ENCODE results near the gene CACNB4.
"Not testable (repeated sequence)": the region's sequence is repeated elsewhere in the genome, so short reads cannot be mapped to it uniquely, and the experiment has no call there.

CACNB4 gene

GRCh38 chr2:151891566-151892194 is 207.2 kb downstream of the CACNB4 start:
- no peak for FAIRE-seq

GRCh38 chr2:151887164-151887563 is 211.7 kb downstream of the CACNB4 start:
- FAIRE-seq, result no peak

GRCh38 chr2:151886241-151886640 is 212.6 kb downstream of the CACNB4 start:
- no peak for FAIRE-seq

- FAIRE-seq, result no peak
Observed at GRCh38 chr2:151882786-151883445, 215.9 kb downstream of the CACNB4 start.

GRCh38 chr2:151881342-151881741 is 217.5 kb downstream of the CACNB4 start:
- no peak for FAIRE-seq

- no peak for FAIRE-seq
Observed at GRCh38 chr2:151880586-151880985, 218.3 kb downstream of the CACNB4 start.

GRCh38 chr2:151878655-151879563 is 219.9 kb downstream of the CACNB4 start:
- FAIRE-seq, result no peak

GRCh38 chr2:151878204-151878603 is 220.6 kb downstream of the CACNB4 start:
- FAIRE-seq, result no peak

- FAIRE-seq, result not testable (repeated sequence)
Observed at GRCh38 chr2:151875631-151876030, 223.2 kb downstream of the CACNB4 start.

GRCh38 chr2:151872463-151872862 is 226.4 kb downstream of the CACNB4 start:
- FAIRE-seq, result no peak

GRCh38 chr2:151869291-151869690 is 229.6 kb downstream of the CACNB4 start:
- FAIRE-seq, result no peak

- FAIRE-seq, result no peak
Observed at GRCh38 chr2:151862700-151863099, 236.1 kb downstream of the CACNB4 start.

- no peak for FAIRE-seq
Observed at GRCh38 chr2:151861174-151861573, 237.7 kb downstream of the CACNB4 start.

GRCh38 chr2:151860613-151861146 is 238.2 kb downstream of the CACNB4 start:
- no peak for FAIRE-seq

- no peak for FAIRE-seq
Observed at GRCh38 chr2:151860210-151860609, 238.6 kb downstream of the CACNB4 start.

GRCh38 chr2:151857650-151858049 is 241.2 kb downstream of the CACNB4 start:
- no peak for FAIRE-seq

GRCh38 chr2:151855111-151855510 is 243.7 kb downstream of the CACNB4 start:
- no peak for FAIRE-seq

GRCh38 chr2:151853070-151853758 is 245.6 kb downstream of the CACNB4 start:
- FAIRE-seq, result no peak

- no peak for FAIRE-seq
Observed at GRCh38 chr2:151852260-151853069, 246.4 kb downstream of the CACNB4 start.

GRCh38 chr2:151851761-151852160 is 247.1 kb downstream of the CACNB4 start:
- no peak for FAIRE-seq

GRCh38 chr2:151849413-151850010 is 249.3 kb downstream of the CACNB4 start:
- FAIRE-seq, result no peak
